Measurements from ENCODE around the gene ROBO3.

- no peak for TF ChIP-seq POLR2A (IDR thresholded peaks at IDR 0.05; ENCODE audit: low read depth, low read length)
- no peak for TF ChIP-seq CTCF (IDR thresholded peaks at IDR 0.05; ENCODE audit: extremely low read depth in 1 of 2, insufficient read depth in 1 of 2, low read depth in 1 of 2, low read length in 2 of 2)
- TF ChIP-seq FOS (IDR thresholded peaks at IDR 0.05; ENCODE audit: borderline replicate concordance, insufficient read depth, low read length): no peak
- TF ChIP-seq POLR2AphosphoS5 (IDR thresholded peaks at IDR 0.05; ENCODE audit: insufficient read depth, low read depth, low read length): no peak
- TF ChIP-seq, protein P1, sequence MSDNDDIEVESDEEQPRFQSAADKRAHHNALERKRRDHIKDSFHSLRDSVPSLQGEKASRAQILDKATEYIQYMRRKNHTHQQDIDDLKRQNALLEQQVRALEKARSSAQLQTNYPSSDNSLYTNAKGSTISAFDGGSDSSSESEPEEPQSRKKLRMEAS (IDR thresholded peaks at IDR 0.05; ENCODE audit: insufficient read depth, insufficient read length): no peak
These were observed 22.9 kb upstream of the ROBO3 start for GRCh38 chr11:124842305-124842704.
